HCT116 (cell line): ENCODE measurements around the gene PBLD. TPM values are rescaled to one million over a fixed set of nuclear protein-coding genes. Genes with fewer than 3 reads are reported as not detected.
A peak's percentile ranks its signal among the peaks of the same experiment; 100 is the strongest.

Experiments used
- ATAC-seq: fragments of 200-7000 bp; cut with Tn5 transposase; 2 replicates; pipeline ENCODE4 v1.9.1; 2020; ENCODE audit warnings: mild to moderate bottlenecking, moderate library complexity
- BruUV-seq: library from RNA; stranded (reverse); fragments of 400-500 nt; replicated peaks from 2 replicates; lab custom pipeline; 2021; lab: Mats Ljungman, UMichigan
- CTCF ChIA-PET: fragments of 300-600 bp; sonication (Branson Sonifier 250); formaldehyde crosslinking; loops from one replicate; lab custom pipeline; 2021; ENCODE audit warnings: antibody characterized with exemption; lab: Charles Lee
- POLR2A ChIA-PET: fragments of 300-600, 350-600 bp; sonication (Branson Sonifier 250); formaldehyde crosslinking; loops from one replicate; lab custom pipeline; 2021; ENCODE audit warnings: antibody characterized with exemption; lab: Charles Lee
- RAD21 ChIA-PET, 2 experiments: fragments of 300-600 bp; sonication (Branson Sonifier 250); formaldehyde crosslinking; loops; one replicate each; lab custom pipeline; 2023; ENCODE audit warnings: low total read pairs in 2 of 2; ENCODE audit not compliant: uncharacterized antibody in 2 of 2, unreplicated experiment in 2 of 2, low non-redundant PET in 1 of 2; lab: Charles Lee
- DNase-seq: peaks from one replicate; pipeline ENCODE4 v3.0.0-alpha.2; 2010; ENCODE audit warnings: low read depth, low spot score
- H2AFZ ChIP-seq: fragments of 200-600 bp; shearing (Covaris generic), sonication (generic); 2 replicates; pipeline ENCODE4 v1.6.1; 2017; ENCODE audit warnings: low read depth, mixed run types, mixed read lengths, antibody characterized with exemption, low read length; ENCODE audit not compliant: poor library complexity, severe bottlenecking
- H3K27ac ChIP-seq: 2 replicates; pipeline ENCODE4 v1.5.1; 2012; ENCODE audit warnings: low read depth, low read length
- H3K27me3 ChIP-seq: fragments of 200-600 bp; sonication (generic); 2 replicates; pipeline ENCODE4 v1.6.1; 2016; ENCODE audit warnings: mixed run types, low read length, mixed read lengths; ENCODE audit not compliant: insufficient read depth
- H3K36me3 ChIP-seq, 2 experiments: fragments of 200-500 bp in 1 of 2; fragments of 200-600 bp in 1 of 2; sonication (Bioruptor generic) in 1 of 2; sonication (generic) in 1 of 2; 2 replicates each; pipeline versions ENCODE4 v1.5.1 to v1.6.1; 2014 to 2016; ENCODE audit warnings: low read length in 2 of 2, inconsistent platforms in 1 of 2, mixed read lengths in 1 of 2, mixed run types in 1 of 2; ENCODE audit not compliant: insufficient read depth in 2 of 2, control insufficient read depth in 1 of 2
- H3K4me1 ChIP-seq, 2 experiments: fragments of 200-600 bp in 1 of 2; sonication (generic) in 1 of 2; 2 replicates each; pipeline versions ENCODE4 v1.5.1 to v1.6.1; 2012 to 2017; ENCODE audit warnings: low read length in 2 of 2, inconsistent platforms in 1 of 2, mild to moderate bottlenecking in 1 of 2, mixed read lengths in 1 of 2, mixed run types in 1 of 2, moderate library complexity in 1 of 2; ENCODE audit not compliant: insufficient read depth in 2 of 2, control insufficient read depth in 1 of 2
- H3K4me2 ChIP-seq: fragments of 200-600 bp; sonication (generic); 2 replicates; pipeline ENCODE4 v1.6.1; 2017; ENCODE audit warnings: mixed run types, low read length, mixed read lengths
- H3K4me3 ChIP-seq, 2 experiments: fragments of 200-600 bp in 1 of 2; sonication (generic) in 1 of 2; replicated peaks in 1 of 2; 2 replicates each; pipeline ENCODE4 v1.5.1; 2011 to 2016; ENCODE audit warnings: low read length in 2 of 2, control low read depth in 1 of 2, low read depth in 1 of 2, mild to moderate bottlenecking in 1 of 2, mixed read lengths in 1 of 2, mixed run types in 1 of 2
- H3K79me2 ChIP-seq: fragments of 200-600 bp; sonication (generic); 2 replicates; pipeline ENCODE4 v1.6.1; 2017; ENCODE audit warnings: mild to moderate bottlenecking, mixed run types, low read length, moderate library complexity, mixed read lengths; ENCODE audit not compliant: insufficient read depth
- H3K9ac ChIP-seq: fragments of 200-600 bp; sonication (generic); 2 replicates; pipeline ENCODE4 v1.6.1; 2016; ENCODE audit warnings: low read length, mixed read lengths
- H3K9me2 ChIP-seq: fragments of 200-600 bp; sonication (generic), shearing (Covaris generic); 2 replicates; pipeline ENCODE4 v1.6.1; 2017; ENCODE audit warnings: mixed run types, mild to moderate bottlenecking, moderate library complexity; ENCODE audit not compliant: insufficient read depth
- H3K9me3 ChIP-seq, 2 experiments: fragments of 200-500 bp in 1 of 2; fragments of 200-600 bp in 1 of 2; sonication (Bioruptor generic) in 1 of 2; sonication (generic) in 1 of 2; 2 replicates each; pipeline ENCODE4 v1.6.1; 2014 to 2017; ENCODE audit warnings: low read length in 2 of 2, mixed read lengths in 2 of 2, inconsistent platforms in 1 of 2, low read depth in 1 of 2, mild to moderate bottlenecking in 1 of 2, mixed run types in 1 of 2, moderate library complexity in 1 of 2; ENCODE audit not compliant: control insufficient read depth in 1 of 2, insufficient read depth in 1 of 2
- H4K20me1 ChIP-seq: fragments of 200-600 bp; sonication (generic), shearing (Covaris generic); 2 replicates; pipeline ENCODE4 v1.6.1; 2017; ENCODE audit warnings: mixed run types, mild to moderate bottlenecking, moderate library complexity; ENCODE audit not compliant: insufficient read depth
- EZH2phosphoT487 ChIP-seq: fragments of 200-600 bp; IDR thresholded peaks from 2 replicates; pipeline ENCODE4 v1.6.1; 2018; ENCODE audit warnings: antibody characterized with exemption, borderline replicate concordance
- FOSL1 ChIP-seq: IDR thresholded peaks from 2 replicates; pipeline ENCODE4 v1.6.1; 2012; ENCODE audit warnings: low read depth
- RAD21 ChIP-seq: IDR thresholded peaks from 2 replicates; pipeline ENCODE4 v1.6.1; 2012; ENCODE audit warnings: low read depth, mild to moderate bottlenecking
- ZBTB33 ChIP-seq: IDR thresholded peaks from 2 replicates; pipeline ENCODE4 v1.6.1; 2011; ENCODE audit warnings: mild to moderate bottlenecking, low read length, moderate library complexity; ENCODE audit not compliant: insufficient replicate concordance; ENCODE audit errors: extremely low read depth
- intact Hi-C: fragments of 100-400 bp; cut with micrococcal nuclease; formaldehyde crosslinking; loops from 2 replicates; pipeline ENCODE4 v1.10.0; 2022
- total RNA-seq: library from RNA; stranded (reverse); gene quantifications from one replicate; pipeline ENCODE4 v1.2.1, GENCODE V29; 2021; ENCODE audit not compliant: unreplicated experiment

Gene PBLD
- total RNA-seq, 1 experiment from 2014 or later: 2.2 TPM

GRCh38 chr10:68331455-68332258 lies 1.1 kb downstream of the PBLD start, which contains the start of gene HNRNPH3 (continued):
- TF ChIP-seq ZBTB33: peak; percentile 98

- H3K4me3 ChIP-seq: peak overlapping the region; percentile 89 to 90
- H3K4me1 ChIP-seq: peaks cover 38 to 48% of the 10 kb centered on the region in 2 experiments
- H3K9me3 ChIP-seq: no peaks in the 10 kb centered on the region
- BruUV-seq: no TSS peak
- POLR2A ChIA-PET: interaction anchor here (1.1 to 1.8 kb wide), 4 partner anchors 8 to 16 kb away, joined by 7 to 11 read pairs (median 8); no protein-coding TSS in a partner anchor
- H3K4me2 ChIP-seq: peak overlapping the region; percentile 94
- H4K20me1 ChIP-seq: peaks cover 31% of the 10 kb centered on the region; the same call in 1 of the 2 replicates
- RAD21 ChIA-PET: no interaction called here
- ATAC-seq: no peak
- peaks cover 3 to 9% of the 10 kb centered on the region in 2 experiments; a peak in 2 of 4 replicates for H3K36me3 ChIP-seq
- H3K9ac ChIP-seq: peak overlapping the region; percentile 96
- no peak for DNase-seq
- peaks cover 41% of the 10 kb centered on the region for H3K79me2 ChIP-seq
- no peaks in the 10 kb centered on the region for H3K9me2 ChIP-seq
- CTCF ChIA-PET: no interaction called here
- TF ChIP-seq EZH2phosphoT487 (no peak), FOSL1 (no peak), RAD21 (no peak)
- intact Hi-C loops: loop anchor here (10.0 kb wide), 1 partner anchor 476 kb away; no protein-coding TSS in a partner anchor
- peak overlapping the region; percentile 85 for H3K27ac ChIP-seq
- no peaks in the 10 kb centered on the region for H3K27me3 ChIP-seq
- H2AFZ ChIP-seq: no peak overlapping the region
Observed at GRCh38 chr10:68330852-68331454, 1.8 kb downstream of the PBLD start.
